Nephron progenitor cell (in vitro differentiated cells): ENCODE measurements around the gene PEDS1.

ENCODE experiments used
- DNase-seq: peaks from one replicate; pipeline ENCODE4 v3.0.0; 2021
- H3K27ac Mint-ChIP-seq: 2 replicates; pipeline ENCODE4 v1.8.0; 2021; ENCODE audit warnings: mild to moderate bottlenecking, moderate library complexity, mixed read lengths
- H3K27me3 Mint-ChIP-seq: 2 replicates; pipeline ENCODE4 v1.8.0; 2021; ENCODE audit warnings: mild to moderate bottlenecking, low read depth, mixed read lengths; ENCODE audit not compliant: poor library complexity
- H3K36me3 Mint-ChIP-seq: 2 replicates; pipeline ENCODE4 v1.8.0; 2021; ENCODE audit warnings: low read depth, mixed read lengths
- H3K4me1 Mint-ChIP-seq: 2 replicates; pipeline ENCODE4 v1.8.0; 2021; ENCODE audit warnings: mixed read lengths
- H3K4me3 Mint-ChIP-seq: 2 replicates; pipeline ENCODE4 v1.8.0; 2021; ENCODE audit warnings: mild to moderate bottlenecking, moderate library complexity, mixed read lengths
- H3K9me3 Mint-ChIP-seq: 2 replicates; pipeline ENCODE4 v1.8.0; 2021; ENCODE audit warnings: mild to moderate bottlenecking, moderate library complexity, mixed read lengths
- TF ChIP-seq, protein P1 (sequence below): fragments of 200-600 bp; sonication (generic); IDR thresholded peaks from 2 replicates; pipeline ENCODE4 v1.5.0; 2021; ENCODE audit warnings: antibody characterized with exemption

The PEDS1 gene

DNA sequence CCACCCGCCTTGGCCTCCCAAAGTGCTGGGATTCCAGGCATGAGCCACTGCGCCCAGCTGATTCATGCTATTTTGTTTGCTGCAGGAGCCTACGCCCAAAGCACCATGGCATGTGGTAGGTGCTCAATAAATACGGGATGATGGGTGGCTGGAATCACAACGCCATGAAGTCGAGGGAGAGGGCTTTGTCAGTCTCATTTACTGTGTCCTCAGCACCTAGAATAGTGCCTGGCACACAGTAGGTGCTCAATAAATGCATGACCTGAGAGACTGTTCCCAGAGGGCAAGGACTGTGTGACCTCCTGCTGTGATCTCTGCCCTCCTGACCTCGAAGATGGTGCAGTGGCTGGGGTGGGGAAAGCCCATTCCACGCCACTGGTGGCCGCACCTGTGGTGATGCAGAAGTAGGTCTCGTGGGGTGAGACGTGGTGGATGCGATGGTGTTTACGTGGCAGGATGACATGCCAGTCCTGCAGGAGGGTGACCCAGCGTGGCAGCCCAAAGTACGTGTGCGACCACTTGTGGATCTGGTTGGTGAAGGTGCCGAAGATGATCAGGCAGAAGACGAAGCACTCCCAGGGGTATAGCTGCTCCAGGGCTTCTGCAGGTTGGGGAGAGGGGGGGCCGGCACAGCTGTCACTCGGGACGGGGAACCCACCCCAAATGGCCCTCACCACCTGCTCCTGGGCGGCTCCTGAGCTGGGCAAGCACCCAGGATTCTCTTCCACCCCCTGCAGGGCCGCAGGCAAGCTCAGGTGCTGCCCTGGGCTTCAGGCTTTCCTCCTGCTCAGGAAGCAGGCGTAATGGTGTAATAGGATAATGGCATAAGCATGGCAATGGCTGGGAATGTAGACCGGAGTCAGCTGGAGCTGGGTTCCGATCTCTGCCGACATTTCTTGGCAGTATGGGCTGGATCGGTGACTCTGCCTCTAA is 25.7 kb downstream of the PEDS1 start:
- no peak overlapping the region for H3K27ac Mint-ChIP-seq
- H3K27me3 Mint-ChIP-seq = no peaks in the 10 kb centered on the region
- H3K4me1 Mint-ChIP-seq = peaks cover 19% of the 10 kb centered on the region
- DNase-seq = no peak
- H3K36me3 Mint-ChIP-seq = peaks cover 60% of the 10 kb centered on the region
- TF ChIP-seq, protein P1, sequence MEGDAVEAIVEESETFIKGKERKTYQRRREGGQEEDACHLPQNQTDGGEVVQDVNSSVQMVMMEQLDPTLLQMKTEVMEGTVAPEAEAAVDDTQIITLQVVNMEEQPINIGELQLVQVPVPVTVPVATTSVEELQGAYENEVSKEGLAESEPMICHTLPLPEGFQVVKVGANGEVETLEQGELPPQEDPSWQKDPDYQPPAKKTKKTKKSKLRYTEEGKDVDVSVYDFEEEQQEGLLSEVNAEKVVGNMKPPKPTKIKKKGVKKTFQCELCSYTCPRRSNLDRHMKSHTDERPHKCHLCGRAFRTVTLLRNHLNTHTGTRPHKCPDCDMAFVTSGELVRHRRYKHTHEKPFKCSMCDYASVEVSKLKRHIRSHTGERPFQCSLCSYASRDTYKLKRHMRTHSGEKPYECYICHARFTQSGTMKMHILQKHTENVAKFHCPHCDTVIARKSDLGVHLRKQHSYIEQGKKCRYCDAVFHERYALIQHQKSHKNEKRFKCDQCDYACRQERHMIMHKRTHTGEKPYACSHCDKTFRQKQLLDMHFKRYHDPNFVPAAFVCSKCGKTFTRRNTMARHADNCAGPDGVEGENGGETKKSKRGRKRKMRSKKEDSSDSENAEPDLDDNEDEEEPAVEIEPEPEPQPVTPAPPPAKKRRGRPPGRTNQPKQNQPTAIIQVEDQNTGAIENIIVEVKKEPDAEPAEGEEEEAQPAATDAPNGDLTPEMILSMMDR = no peak
- no peaks in the 10 kb centered on the region for H3K9me3 Mint-ChIP-seq
- no peak overlapping the region for H3K4me3 Mint-ChIP-seq

DNA sequence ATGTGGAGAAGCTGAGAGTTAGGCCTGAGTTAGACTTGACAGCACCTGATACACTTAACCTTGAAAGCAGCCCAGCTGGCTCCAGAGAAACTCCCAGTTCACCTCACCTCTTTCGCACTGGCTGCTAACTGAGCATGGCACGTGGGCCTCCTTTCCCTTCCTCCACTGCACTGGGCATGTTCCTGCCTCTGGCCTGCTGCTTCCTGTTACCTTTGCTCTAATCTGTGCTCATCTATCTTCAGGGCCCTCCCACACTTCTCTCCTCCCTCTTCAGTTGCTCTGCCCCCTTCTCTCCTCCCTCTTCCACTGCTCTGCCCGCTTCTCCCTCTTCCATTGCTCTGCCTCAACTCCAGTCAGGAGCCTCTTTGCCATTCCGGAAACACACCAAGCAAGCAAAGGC is 26.9 kb downstream of the PEDS1 start:
- H3K27ac Mint-ChIP-seq = peak overlapping the region; percentile 52
- DNase-seq = no peak
- H3K36me3 Mint-ChIP-seq = peaks cover 62% of the 10 kb centered on the region
- H3K4me1 Mint-ChIP-seq = peaks cover 19% of the 10 kb centered on the region
- H3K27me3 Mint-ChIP-seq = no peaks in the 10 kb centered on the region
- H3K9me3 Mint-ChIP-seq = no peaks in the 10 kb centered on the region
- TF ChIP-seq, protein P1 = no peak
- H3K4me3 Mint-ChIP-seq = no peak overlapping the region

DNA sequence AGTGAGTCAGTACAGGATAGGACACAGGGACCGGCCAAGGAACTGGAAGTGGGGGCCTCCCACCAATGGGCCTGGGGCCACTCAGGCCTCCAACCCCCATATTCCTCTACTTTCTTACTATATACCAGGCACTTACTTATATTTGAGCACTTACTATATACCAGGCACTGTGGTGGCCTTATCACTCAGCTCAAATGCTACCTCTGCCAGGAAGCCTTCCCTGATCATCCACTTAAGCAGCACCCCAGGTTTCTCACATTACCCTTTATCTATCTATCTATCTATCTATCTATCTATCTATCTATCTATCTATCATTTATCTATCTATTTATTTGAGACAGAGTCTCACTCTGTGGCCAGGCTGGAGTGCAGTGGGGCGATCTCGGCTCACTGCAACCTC is 28.2 kb downstream of the PEDS1 start:
- TF ChIP-seq, protein P1 = no peak
- DNase-seq = no peak
- Mint-ChIP-seq H3K27me3 (no peaks in the 10 kb centered on the region), H3K4me1 (peaks cover 14% of the 10 kb centered on the region), H3K27ac (no peak overlapping the region), H3K4me3 (no peak overlapping the region), H3K9me3 (no peaks in the 10 kb centered on the region), H3K36me3 (peaks cover 53% of the 10 kb centered on the region)

DNA sequence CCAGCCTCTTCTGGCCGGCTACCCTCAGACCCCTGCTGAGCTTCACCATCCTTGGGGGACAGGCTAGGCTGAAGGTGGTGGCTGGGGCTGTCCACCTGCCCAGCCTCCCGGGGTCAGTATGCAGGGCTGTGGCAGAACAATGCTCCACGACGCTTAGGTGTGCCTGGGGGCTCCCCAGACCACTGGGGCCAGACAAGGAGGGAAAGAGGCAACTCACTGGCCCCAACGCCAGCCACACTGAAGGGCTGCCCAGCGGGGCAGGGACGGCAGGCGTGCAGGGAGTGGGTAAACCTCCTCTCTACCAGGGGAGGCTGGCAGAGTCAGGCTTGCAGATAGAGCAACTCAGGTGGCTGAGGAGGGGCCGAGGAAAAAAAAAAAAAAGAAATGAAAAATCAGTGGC is 29.0 kb downstream of the PEDS1 start:
- TF ChIP-seq, protein P1 = no peak
- no peaks in the 10 kb centered on the region for H3K27me3 Mint-ChIP-seq
- H3K4me1 Mint-ChIP-seq = peaks cover 14% of the 10 kb centered on the region
- H3K4me3 Mint-ChIP-seq = no peak overlapping the region
- H3K27ac Mint-ChIP-seq = peak overlapping the region; percentile 31
- no peaks in the 10 kb centered on the region for H3K9me3 Mint-ChIP-seq
- H3K36me3 Mint-ChIP-seq = peaks cover 46% of the 10 kb centered on the region
- no peak for DNase-seq

DNA sequence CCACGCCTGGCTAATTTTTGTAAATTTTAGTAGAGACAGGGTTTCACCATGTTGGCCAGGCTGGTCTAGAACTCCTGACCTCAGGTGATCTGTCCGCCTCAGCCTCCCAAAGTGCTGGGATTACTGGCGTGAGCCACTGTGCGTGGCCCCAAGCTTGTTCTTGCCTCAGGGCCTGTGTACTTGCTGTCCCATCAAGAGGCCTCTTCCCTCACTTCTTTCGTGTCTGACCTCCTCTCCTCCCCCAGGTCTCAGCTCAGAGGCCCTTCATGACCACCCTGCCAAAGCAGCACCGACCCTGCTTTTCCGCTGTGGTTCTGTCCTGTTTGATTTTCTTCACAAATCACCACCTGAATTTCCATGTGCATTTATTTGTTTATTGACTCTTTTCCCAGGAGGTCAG is 30.1 kb downstream of the PEDS1 start:
- DNase-seq = no peak
- Mint-ChIP-seq H3K36me3 (peaks cover 46% of the 10 kb centered on the region), H3K9me3 (no peaks in the 10 kb centered on the region), H3K4me1 (peaks cover 14% of the 10 kb centered on the region), H3K27ac (no peak overlapping the region), H3K4me3 (no peak overlapping the region), H3K27me3 (no peaks in the 10 kb centered on the region)
- TF ChIP-seq, protein P1 = no peak

DNA sequence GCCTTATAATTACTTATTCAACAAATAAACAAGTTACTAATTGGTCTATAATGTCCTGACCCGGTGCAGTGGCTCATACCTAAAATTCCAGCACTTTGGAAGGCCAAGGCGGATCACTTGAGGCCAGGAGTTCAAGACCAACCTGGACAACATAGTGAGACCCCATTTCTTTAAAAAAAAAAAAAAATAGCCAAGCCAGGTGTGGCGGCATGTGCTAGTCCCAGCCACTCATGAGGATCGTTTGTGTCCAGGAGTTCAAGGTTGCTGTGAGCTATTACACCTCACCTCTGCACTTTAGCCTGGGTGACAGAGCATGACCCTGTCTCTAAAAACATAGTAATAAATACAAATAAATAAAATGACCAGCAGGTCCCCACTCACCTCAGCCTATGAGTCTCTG is 30.8 kb downstream of the PEDS1 start:
- TF ChIP-seq, protein P1 = no peak
- H3K4me1 Mint-ChIP-seq = peaks cover 14% of the 10 kb centered on the region
- no peak for DNase-seq
- no peaks in the 10 kb centered on the region for H3K27me3 Mint-ChIP-seq
- H3K36me3 Mint-ChIP-seq = peaks cover 46% of the 10 kb centered on the region
- H3K27ac Mint-ChIP-seq = no peak overlapping the region
- no peaks in the 10 kb centered on the region for H3K9me3 Mint-ChIP-seq
- H3K4me3 Mint-ChIP-seq = no peak overlapping the region
